ENCODE results near the gene EXOC6B.

The EXOC6B gene

DNA sequence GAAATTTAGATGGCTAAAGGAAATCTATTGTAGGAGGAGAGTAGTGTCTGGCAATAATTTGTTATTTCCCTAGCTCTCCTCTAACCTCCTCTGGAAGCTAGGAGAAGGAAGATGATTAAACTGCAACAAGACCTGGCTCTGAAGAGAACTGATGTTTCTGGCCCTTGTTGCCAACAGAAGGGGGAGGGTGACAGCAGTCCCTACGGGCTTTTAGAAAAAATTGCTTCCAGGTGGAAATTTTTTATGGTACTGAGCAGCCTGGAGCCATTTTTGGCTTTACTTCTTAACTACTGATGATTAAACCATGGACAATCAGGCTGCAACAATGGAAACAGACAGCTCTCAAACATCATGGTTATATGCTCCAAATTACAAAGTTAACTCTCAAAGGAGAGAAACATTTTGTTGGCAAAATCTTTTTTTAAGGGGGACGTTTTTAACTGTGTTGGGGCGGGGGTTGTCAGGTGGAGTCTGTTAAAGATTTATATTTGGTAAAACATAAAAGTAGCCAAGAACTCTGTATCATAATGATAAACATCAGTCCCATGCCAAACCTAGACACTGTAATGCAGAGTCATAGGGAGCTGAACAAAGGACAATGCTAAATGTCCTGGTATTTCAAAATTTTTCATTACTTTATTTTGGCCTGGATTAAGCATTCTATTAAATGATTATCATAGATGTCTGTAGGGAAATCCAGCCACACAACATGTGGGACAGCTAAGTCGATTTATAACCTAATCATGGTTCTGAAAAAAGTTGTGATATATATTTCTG is 70.0 kb downstream of the EXOC6B start:
- peak; percentile 65; the same call in 1 of the 2 replicates for TF ChIP-seq ZFP30 (CRISPR knock-in tag; IDR thresholded peaks at IDR 0.05)
- TF ChIP-seq ISL1 (CRISPR knock-in tag; IDR thresholded peaks at IDR 0.05): no peak
- ATAC-seq: peak; percentile 45; the same call in 2 of the 3 replicates

DNA sequence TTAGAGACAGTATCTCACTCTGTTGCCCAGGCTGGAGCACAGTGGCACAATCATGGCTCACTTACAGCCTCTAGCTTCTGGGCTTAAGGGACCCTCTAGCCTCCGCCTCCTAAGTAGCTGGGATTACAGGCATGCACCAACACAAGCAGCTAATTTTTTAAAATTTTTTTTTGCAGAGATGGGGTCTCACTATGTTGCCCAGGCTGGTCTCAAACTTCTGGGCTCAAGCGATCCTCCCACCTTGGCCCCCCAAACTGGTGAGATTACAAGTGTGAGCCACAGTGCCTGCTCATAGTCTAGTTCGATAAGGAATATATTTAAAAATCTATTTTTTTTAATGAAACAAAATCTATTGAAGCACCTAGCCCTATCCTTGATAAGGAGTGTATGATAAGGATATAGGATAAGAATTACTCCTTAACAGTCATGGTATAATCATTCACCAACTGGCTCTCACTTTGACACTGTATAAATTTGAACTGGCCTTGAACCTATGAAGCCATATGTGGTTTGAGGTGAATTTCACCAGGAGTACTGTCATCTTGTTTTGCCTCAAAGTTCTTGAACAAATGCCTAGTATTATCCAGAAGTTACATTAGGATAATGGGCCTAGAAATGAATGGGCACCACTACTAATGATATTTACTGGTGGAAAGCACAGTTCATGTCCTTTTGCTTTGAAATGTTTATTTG is 71.1 kb downstream of the EXOC6B start:
- TF ChIP-seq ISL1 (CRISPR knock-in tag; IDR thresholded peaks at IDR 0.05): no peak
- TF ChIP-seq, protein P1, sequence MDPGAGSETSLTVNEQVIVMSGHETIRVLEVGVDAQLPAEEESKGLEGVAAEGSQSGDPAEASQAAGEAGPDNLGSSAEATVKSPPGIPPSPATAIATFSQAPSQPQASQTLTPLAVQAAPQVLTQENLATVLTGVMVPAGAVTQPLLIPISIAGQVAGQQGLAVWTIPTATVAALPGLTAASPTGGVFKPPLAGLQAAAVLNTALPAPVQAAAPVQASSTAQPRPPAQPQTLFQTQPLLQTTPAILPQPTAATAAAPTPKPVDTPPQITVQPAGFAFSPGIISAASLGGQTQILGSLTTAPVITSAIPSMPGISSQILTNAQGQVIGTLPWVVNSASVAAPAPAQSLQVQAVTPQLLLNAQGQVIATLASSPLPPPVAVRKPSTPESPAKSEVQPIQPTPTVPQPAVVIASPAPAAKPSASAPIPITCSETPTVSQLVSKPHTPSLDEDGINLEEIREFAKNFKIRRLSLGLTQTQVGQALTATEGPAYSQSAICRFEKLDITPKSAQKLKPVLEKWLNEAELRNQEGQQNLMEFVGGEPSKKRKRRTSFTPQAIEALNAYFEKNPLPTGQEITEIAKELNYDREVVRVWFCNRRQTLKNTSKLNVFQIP (CRISPR knock-in tag; IDR thresholded peaks at IDR 0.05; ENCODE audit: borderline replicate concordance, low read depth): no peak
- TF ChIP-seq ZFP3 (CRISPR knock-in tag; IDR thresholded peaks at IDR 0.05): no peak
- no peak for TF ChIP-seq RARB (CRISPR knock-in tag; IDR thresholded peaks at IDR 0.05)
- TF ChIP-seq, protein P2, sequence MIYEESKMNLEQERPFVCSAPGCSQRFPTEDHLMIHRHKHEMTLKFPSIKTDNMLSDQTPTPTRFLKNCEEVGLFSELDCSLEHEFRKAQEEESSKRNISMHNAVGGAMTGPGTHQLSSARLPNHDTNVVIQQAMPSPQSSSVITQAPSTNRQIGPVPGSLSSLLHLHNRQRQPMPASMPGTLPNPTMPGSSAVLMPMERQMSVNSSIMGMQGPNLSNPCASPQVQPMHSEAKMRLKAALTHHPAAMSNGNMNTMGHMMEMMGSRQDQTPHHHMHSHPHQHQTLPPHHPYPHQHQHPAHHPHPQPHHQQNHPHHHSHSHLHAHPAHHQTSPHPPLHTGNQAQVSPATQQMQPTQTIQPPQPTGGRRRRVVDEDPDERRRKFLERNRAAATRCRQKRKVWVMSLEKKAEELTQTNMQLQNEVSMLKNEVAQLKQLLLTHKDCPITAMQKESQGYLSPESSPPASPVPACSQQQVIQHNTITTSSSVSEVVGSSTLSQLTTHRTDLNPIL (CRISPR knock-in tag; IDR thresholded peaks at IDR 0.05; ENCODE audit: low read depth): no peak
- TF ChIP-seq TOX (CRISPR knock-in tag; IDR thresholded peaks at IDR 0.05; ENCODE audit: borderline replicate concordance): no peak
- no peak for TF ChIP-seq ARNTL (CRISPR knock-in tag; IDR thresholded peaks at IDR 0.05; ENCODE audit: borderline replicate concordance, low read depth)
- TF ChIP-seq ZFP30 (CRISPR knock-in tag; IDR thresholded peaks at IDR 0.05): no peak
- no peak for TF ChIP-seq CSDC2 (CRISPR knock-in tag; IDR thresholded peaks at IDR 0.05)
- TF ChIP-seq, protein P3, sequence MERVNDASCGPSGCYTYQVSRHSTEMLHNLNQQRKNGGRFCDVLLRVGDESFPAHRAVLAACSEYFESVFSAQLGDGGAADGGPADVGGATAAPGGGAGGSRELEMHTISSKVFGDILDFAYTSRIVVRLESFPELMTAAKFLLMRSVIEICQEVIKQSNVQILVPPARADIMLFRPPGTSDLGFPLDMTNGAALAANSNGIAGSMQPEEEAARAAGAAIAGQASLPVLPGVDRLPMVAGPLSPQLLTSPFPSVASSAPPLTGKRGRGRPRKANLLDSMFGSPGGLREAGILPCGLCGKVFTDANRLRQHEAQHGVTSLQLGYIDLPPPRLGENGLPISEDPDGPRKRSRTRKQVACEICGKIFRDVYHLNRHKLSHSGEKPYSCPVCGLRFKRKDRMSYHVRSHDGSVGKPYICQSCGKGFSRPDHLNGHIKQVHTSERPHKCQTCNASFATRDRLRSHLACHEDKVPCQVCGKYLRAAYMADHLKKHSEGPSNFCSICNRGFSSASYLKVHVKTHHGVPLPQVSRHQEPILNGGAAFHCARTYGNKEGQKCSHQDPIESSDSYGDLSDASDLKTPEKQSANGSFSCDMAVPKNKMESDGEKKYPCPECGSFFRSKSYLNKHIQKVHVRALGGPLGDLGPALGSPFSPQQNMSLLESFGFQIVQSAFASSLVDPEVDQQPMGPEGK (CRISPR knock-in tag; IDR thresholded peaks at IDR 0.05; ENCODE audit: borderline replicate concordance): no peak
- TF ChIP-seq, protein P4, sequence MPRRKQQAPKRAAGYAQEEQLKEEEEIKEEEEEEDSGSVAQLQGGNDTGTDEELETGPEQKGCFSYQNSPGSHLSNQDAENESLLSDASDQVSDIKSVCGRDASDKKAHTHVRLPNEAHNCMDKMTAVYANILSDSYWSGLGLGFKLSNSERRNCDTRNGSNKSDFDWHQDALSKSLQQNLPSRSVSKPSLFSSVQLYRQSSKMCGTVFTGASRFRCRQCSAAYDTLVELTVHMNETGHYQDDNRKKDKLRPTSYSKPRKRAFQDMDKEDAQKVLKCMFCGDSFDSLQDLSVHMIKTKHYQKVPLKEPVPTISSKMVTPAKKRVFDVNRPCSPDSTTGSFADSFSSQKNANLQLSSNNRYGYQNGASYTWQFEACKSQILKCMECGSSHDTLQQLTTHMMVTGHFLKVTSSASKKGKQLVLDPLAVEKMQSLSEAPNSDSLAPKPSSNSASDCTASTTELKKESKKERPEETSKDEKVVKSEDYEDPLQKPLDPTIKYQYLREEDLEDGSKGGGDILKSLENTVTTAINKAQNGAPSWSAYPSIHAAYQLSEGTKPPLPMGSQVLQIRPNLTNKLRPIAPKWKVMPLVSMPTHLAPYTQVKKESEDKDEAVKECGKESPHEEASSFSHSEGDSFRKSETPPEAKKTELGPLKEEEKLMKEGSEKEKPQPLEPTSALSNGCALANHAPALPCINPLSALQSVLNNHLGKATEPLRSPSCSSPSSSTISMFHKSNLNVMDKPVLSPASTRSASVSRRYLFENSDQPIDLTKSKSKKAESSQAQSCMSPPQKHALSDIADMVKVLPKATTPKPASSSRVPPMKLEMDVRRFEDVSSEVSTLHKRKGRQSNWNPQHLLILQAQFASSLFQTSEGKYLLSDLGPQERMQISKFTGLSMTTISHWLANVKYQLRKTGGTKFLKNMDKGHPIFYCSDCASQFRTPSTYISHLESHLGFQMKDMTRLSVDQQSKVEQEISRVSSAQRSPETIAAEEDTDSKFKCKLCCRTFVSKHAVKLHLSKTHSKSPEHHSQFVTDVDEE (CRISPR knock-in tag; IDR thresholded peaks at IDR 0.05): no peak
- no peak for TF ChIP-seq PPARA (CRISPR knock-in tag; IDR thresholded peaks at IDR 0.05; ENCODE audit: borderline replicate concordance)
- no peak for TF ChIP-seq OSR1 (CRISPR knock-in tag; IDR thresholded peaks at IDR 0.05)
- TF ChIP-seq GLIS3 (CRISPR knock-in tag; IDR thresholded peaks at IDR 0.05): no peak
- no peak for TF ChIP-seq TCF4 (CRISPR knock-in tag; IDR thresholded peaks at IDR 0.05; ENCODE audit: borderline replicate concordance)
- TF ChIP-seq ZC3H10 (CRISPR knock-in tag; IDR thresholded peaks at IDR 0.05): no peak
- TF ChIP-seq BACH2 (CRISPR knock-in tag; IDR thresholded peaks at IDR 0.05; ENCODE audit: borderline replicate concordance): no peak
- no peak for TF ChIP-seq ZNF70 (CRISPR knock-in tag; IDR thresholded peaks at IDR 0.05)
- TF ChIP-seq ZNF565 (CRISPR knock-in tag; conservative IDR thresholded peaks at IDR 0.05; ENCODE audit: low read depth): no peak
- ATAC-seq: no peak

DNA sequence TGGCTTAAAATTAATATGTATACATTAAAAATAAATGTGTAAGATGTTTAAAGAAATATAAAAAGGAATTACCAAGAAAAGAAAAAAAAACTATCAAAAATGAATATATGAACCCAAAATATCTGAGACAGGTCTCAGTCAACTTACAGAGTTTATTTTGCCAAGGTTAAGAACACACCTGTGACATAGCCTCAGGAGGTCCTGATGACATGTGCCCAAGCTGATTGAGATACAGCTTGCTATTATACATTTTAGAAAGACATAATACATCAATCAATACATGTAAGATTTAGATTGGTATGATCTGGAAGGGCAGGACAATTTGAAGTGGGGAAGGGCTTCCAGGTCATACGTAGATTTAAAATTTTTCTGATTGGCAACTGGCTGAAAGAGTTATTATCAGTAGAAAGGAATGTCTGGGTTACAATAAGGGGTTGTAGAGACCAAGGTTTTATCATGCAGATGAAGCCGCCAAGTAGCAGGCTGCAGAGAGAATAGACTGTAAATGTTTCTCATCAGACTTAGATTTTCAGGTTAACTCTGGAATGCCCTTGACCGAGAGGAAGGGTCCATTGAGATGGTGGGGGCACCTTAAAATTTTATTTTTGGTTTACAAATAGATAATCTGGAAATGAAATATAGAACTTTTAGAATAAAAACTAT is 74.7 kb downstream of the EXOC6B start:
- ATAC-seq: no peak
- TF ChIP-seq, protein P4 (CRISPR knock-in tag; IDR thresholded peaks at IDR 0.05): no peak
- no peak for TF ChIP-seq ISL1 (CRISPR knock-in tag; IDR thresholded peaks at IDR 0.05)
- TF ChIP-seq ZFP3 (CRISPR knock-in tag; IDR thresholded peaks at IDR 0.05): no peak
- TF ChIP-seq, protein P5, sequence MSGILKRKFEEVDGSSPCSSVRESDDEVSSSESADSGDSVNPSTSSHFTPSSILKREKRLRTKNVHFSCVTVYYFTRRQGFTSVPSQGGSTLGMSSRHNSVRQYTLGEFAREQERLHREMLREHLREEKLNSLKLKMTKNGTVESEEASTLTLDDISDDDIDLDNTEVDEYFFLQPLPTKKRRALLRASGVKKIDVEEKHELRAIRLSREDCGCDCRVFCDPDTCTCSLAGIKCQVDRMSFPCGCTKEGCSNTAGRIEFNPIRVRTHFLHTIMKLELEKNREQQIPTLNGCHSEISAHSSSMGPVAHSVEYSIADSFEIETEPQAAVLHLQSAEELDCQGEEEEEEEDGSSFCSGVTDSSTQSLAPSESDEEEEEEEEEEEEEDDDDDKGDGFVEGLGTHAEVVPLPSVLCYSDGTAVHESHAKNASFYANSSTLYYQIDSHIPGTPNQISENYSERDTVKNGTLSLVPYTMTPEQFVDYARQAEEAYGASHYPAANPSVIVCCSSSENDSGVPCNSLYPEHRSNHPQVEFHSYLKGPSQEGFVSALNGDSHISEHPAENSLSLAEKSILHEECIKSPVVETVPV (CRISPR knock-in tag; IDR thresholded peaks at IDR 0.05): no peak
- no peak for TF ChIP-seq PPARA (CRISPR knock-in tag; IDR thresholded peaks at IDR 0.05; ENCODE audit: borderline replicate concordance)
- TF ChIP-seq ZFP30 (CRISPR knock-in tag; IDR thresholded peaks at IDR 0.05): no peak
- TF ChIP-seq, protein P1 (CRISPR knock-in tag; IDR thresholded peaks at IDR 0.05; ENCODE audit: borderline replicate concordance, low read depth): no peak
- no peak for TF ChIP-seq CSDC2 (CRISPR knock-in tag; IDR thresholded peaks at IDR 0.05)
- TF ChIP-seq ZNF70 (CRISPR knock-in tag; IDR thresholded peaks at IDR 0.05): no peak

Data from SK-N-SH treated with all-trans-retinoic acid at 6 μM for 48 hours (cell line).